H1 (cell line): ENCODE data around the gene FOLR3. TPM values are rescaled to one million over a fixed set of nuclear protein-coding genes. Genes with fewer than 3 reads are reported as not detected.

Experiments used
- BACH1 ChIP-seq: IDR thresholded peaks from 2 replicates; pipeline ENCODE4 v1.6.1; 2012; ENCODE audit warnings: low read length, improper control_type of control experiment
- CBX5 ChIP-seq: fragments of 300-800, 300-1000 bp; sonication (generic); IDR thresholded peaks from 2 replicates; pipeline ENCODE4 v1.7.1; 2016; ENCODE audit warnings: antibody characterized with exemption, low read length, low read depth
- CEBPB ChIP-seq: IDR thresholded peaks from 2 replicates; pipeline ENCODE4 v1.6.1; 2012; ENCODE audit warnings: low read depth, low read length
- CHD2 ChIP-seq: IDR thresholded peaks from 2 replicates; pipeline ENCODE4 v1.6.1; 2012; ENCODE audit warnings: low read length, improper control_type of control experiment
- EZH2 ChIP-seq: fragments of 200-600 bp; sonication (generic); IDR thresholded peaks from 2 replicates; pipeline ENCODE4 v1.7.1; 2012; ENCODE audit warnings: low read depth, mild to moderate bottlenecking, moderate library complexity, low read length, inconsistent platforms; ENCODE audit not compliant: severe bottlenecking
- NRF1 ChIP-seq: IDR thresholded peaks from 2 replicates; pipeline ENCODE4 v1.6.1; 2011; ENCODE audit warnings: mild to moderate bottlenecking, low read depth, low read length, improper control_type of control experiment
- SP4 ChIP-seq: IDR thresholded peaks from 2 replicates; pipeline ENCODE4 v1.6.1; 2012; ENCODE audit warnings: low read length, inconsistent platforms
- TAF7 ChIP-seq: optimal IDR thresholded peaks from 2 replicates; pipeline ENCODE3; 2011; ENCODE audit warnings: low read depth, mild to moderate bottlenecking, inconsistent platforms, low read length, moderate library complexity, borderline replicate concordance
- TCF12 ChIP-seq: IDR thresholded peaks from 2 replicates; pipeline ENCODE4 v1.6.1; 2011; ENCODE audit warnings: low read depth, mild to moderate bottlenecking, low read length
- YY1 ChIP-seq: IDR thresholded peaks from 2 replicates; pipeline ENCODE4 v1.6.1; 2011; ENCODE audit warnings: low read depth, mild to moderate bottlenecking, low read length
- polyA plus RNA-seq, 7 experiments: library from polyadenylated mRNA; depleted of rRNA in 3 of 7; stranded (reverse) in 5 of 7; unstranded in 2 of 7; fragments of >200 nt in 5 of 7; fragments of 200-250 nt in 2 of 7; gene quantifications; 1 replicate in 5 of 7; 2 replicates in 1 of 7; 4 replicates in 1 of 7; pipeline versions ENCODE4 v1.2.1 to v1.2.3, GENCODE V29; 2011 to 2013; ENCODE audit warnings: missing spikeins in 2 of 7, mixed read lengths in 2 of 7
- total RNA-seq: library from RNA; stranded (reverse); fragmentation: NEBNext Ultra II Directional; extraction: Animal tissue kit (Norgen Biotek cat#: 25700); gene quantifications from 2 replicates; pipeline ENCODE4 v1.2.1, GENCODE V29; 2021
- TF ChIP-seq, protein P1 (sequence below): fragments of 300-600 bp; sonication (generic); IDR thresholded peaks from 2 replicates; pipeline ENCODE4 v1.7.1; 2012; ENCODE audit warnings: low read length, moderate library complexity, mild to moderate bottlenecking, inconsistent platforms; ENCODE audit not compliant: insufficient replicate concordance

Gene FOLR3
- total and polyA plus RNA-seq, 2 of the 8 experiments (the other 6 are each of a cell fraction or from before 2014, with no cell fraction given) = not detected

DNA sequence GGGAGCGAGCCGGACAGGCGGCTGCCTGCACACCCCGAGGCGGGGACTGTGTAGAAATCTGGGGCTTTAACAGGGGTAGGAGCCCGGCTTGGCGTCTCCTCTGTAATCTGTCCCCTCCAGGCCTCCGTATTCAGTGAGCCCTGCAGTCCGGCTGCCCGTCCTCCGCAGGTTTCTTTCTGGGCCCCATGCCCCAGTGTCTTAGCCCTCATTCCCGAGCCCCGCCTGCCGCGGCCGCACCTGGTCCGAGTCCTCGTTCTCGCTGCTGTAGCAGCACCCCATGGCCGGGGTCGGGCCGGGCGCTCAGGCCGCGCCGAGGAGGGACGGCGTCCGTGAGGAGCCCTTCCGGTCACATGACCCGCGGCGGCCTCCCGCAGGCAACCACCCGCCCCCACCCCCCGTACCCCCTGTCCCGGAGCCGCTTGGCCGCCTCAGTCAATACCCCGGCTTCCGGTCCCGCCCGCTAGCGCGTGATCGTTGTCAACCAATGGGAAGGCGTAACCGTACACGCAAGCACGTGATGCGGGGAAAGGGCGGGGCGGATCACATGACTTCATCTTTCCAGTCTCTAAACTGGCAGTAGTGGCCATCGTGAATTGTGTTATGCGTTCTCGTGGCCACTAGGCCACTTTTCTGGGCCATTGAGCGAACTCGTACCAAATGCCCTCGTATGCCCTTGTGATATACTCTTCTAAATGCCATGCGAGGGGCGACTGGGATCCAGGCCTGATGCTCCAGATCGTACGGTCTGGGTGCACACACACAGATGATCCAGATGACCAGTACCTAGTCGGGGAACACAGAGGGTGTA, 32.4 kb upstream of the FOLR3 start, which contains the start of gene LAMTOR1 (continued):
- TF ChIP-seq, protein P1, sequence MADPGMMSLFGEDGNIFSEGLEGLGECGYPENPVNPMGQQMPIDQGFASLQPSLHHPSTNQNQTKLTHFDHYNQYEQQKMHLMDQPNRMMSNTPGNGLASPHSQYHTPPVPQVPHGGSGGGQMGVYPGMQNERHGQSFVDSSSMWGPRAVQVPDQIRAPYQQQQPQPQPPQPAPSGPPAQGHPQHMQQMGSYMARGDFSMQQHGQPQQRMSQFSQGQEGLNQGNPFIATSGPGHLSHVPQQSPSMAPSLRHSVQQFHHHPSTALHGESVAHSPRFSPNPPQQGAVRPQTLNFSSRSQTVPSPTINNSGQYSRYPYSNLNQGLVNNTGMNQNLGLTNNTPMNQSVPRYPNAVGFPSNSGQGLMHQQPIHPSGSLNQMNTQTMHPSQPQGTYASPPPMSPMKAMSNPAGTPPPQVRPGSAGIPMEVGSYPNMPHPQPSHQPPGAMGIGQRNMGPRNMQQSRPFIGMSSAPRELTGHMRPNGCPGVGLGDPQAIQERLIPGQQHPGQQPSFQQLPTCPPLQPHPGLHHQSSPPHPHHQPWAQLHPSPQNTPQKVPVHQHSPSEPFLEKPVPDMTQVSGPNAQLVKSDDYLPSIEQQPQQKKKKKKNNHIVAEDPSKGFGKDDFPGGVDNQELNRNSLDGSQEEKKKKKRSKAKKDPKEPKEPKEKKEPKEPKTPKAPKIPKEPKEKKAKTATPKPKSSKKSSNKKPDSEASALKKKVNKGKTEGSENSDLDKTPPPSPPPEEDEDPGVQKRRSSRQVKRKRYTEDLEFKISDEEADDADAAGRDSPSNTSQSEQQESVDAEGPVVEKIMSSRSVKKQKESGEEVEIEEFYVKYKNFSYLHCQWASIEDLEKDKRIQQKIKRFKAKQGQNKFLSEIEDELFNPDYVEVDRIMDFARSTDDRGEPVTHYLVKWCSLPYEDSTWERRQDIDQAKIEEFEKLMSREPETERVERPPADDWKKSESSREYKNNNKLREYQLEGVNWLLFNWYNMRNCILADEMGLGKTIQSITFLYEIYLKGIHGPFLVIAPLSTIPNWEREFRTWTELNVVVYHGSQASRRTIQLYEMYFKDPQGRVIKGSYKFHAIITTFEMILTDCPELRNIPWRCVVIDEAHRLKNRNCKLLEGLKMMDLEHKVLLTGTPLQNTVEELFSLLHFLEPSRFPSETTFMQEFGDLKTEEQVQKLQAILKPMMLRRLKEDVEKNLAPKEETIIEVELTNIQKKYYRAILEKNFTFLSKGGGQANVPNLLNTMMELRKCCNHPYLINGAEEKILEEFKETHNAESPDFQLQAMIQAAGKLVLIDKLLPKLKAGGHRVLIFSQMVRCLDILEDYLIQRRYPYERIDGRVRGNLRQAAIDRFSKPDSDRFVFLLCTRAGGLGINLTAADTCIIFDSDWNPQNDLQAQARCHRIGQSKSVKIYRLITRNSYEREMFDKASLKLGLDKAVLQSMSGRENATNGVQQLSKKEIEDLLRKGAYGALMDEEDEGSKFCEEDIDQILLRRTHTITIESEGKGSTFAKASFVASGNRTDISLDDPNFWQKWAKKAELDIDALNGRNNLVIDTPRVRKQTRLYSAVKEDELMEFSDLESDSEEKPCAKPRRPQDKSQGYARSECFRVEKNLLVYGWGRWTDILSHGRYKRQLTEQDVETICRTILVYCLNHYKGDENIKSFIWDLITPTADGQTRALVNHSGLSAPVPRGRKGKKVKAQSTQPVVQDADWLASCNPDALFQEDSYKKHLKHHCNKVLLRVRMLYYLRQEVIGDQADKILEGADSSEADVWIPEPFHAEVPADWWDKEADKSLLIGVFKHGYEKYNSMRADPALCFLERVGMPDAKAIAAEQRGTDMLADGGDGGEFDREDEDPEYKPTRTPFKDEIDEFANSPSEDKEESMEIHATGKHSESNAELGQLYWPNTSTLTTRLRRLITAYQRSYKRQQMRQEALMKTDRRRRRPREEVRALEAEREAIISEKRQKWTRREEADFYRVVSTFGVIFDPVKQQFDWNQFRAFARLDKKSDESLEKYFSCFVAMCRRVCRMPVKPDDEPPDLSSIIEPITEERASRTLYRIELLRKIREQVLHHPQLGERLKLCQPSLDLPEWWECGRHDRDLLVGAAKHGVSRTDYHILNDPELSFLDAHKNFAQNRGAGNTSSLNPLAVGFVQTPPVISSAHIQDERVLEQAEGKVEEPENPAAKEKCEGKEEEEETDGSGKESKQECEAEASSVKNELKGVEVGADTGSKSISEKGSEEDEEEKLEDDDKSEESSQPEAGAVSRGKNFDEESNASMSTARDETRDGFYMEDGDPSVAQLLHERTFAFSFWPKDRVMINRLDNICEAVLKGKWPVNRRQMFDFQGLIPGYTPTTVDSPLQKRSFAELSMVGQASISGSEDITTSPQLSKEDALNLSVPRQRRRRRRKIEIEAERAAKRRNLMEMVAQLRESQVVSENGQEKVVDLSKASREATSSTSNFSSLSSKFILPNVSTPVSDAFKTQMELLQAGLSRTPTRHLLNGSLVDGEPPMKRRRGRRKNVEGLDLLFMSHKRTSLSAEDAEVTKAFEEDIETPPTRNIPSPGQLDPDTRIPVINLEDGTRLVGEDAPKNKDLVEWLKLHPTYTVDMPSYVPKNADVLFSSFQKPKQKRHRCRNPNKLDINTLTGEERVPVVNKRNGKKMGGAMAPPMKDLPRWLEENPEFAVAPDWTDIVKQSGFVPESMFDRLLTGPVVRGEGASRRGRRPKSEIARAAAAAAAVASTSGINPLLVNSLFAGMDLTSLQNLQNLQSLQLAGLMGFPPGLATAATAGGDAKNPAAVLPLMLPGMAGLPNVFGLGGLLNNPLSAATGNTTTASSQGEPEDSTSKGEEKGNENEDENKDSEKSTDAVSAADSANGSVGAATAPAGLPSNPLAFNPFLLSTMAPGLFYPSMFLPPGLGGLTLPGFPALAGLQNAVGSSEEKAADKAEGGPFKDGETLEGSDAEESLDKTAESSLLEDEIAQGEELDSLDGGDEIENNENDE = no peak
- TF ChIP-seq CBX5 (no peak), YY1 (peak; percentile 46; the same call in 1 of the 2 replicates), SP4 (peak; percentile 98), CEBPB (no peak), TCF12 (no peak), TAF7 (peak; percentile 77), EZH2 (no peak), CHD2 (peak; percentile 10), BACH1 (no peak), NRF1 (no peak)
